K562 (cell line): ENCODE data around the gene GLUL.

Experiments
- CREB1 ChIP-seq, 2 experiments: sonication (generic) in 1 of 2; formaldehyde crosslinking in 1 of 2; IDR thresholded peaks; 2 replicates each; pipeline versions ENCODE4 v1.6.1 to v1.8.0; 2012 to 2022; ENCODE audit warnings: inconsistent platforms in 1 of 2, mild to moderate bottlenecking in 1 of 2, missing genetic modification reagents in 1 of 2, moderate library complexity in 1 of 2
- NFYB ChIP-seq: IDR thresholded peaks from 2 replicates; pipeline ENCODE4 v1.6.1; 2011; ENCODE audit warnings: mild to moderate bottlenecking, moderate library complexity; ENCODE audit not compliant: insufficient read length; ENCODE audit errors: extremely low read depth
- POLR2A ChIP-seq: fragments of 450-650 bp; conservative IDR thresholded peaks from 2 replicates; pipeline ENCODE4 v1.6.1; 2016
- RCOR1 ChIP-seq, 2 experiments: IDR thresholded peaks; 2 replicates each; pipeline ENCODE4 v1.6.1; 2012; ENCODE audit warnings: low read depth in 2 of 2, low read length in 2 of 2, borderline replicate concordance in 1 of 2, improper control_type of control experiment in 1 of 2
- RFX5 ChIP-seq: IDR thresholded peaks from 2 replicates; pipeline ENCODE4 v1.6.1; 2011; ENCODE audit warnings: low read depth, mild to moderate bottlenecking, improper control_type of control experiment, low read length
- SIRT6 ChIP-seq: IDR thresholded peaks from one replicate; pipeline ENCODE4 v1.6.1; 2012; ENCODE audit warnings: low read depth, mild to moderate bottlenecking, control low read depth, inconsistent platforms, low read length, moderate library complexity
- ZBTB8A ChIP-seq: fragments of 450-650 bp; IDR thresholded peaks from 2 replicates; pipeline ENCODE4 v1.6.1; 2018; ENCODE audit warnings: mild to moderate bottlenecking, moderate library complexity; ENCODE audit not compliant: partially characterized antibody
- ZNF586 ChIP-seq: fragments of 450-650 bp; formaldehyde crosslinking; conservative IDR thresholded peaks from 2 replicates; pipeline ENCODE4 v1.4.0; 2020; ENCODE audit warnings: mild to moderate bottlenecking, moderate library complexity
- TF ChIP-seq, protein P1 (sequence below): sonication (generic); formaldehyde crosslinking; IDR thresholded peaks from 2 replicates; pipeline ENCODE4 v1.8.0; 2022; ENCODE audit warnings: missing genetic modification reagents, mild to moderate bottlenecking, borderline replicate concordance
- TF ChIP-seq, protein P2 (sequence below), 2 experiments: fragments of 450-650 bp; formaldehyde crosslinking in 1 of 2; IDR thresholded peaks; 2 replicates each; pipeline versions ENCODE4 v1.4.0 to v1.6.1; 2014 to 2020; ENCODE audit warnings: mild to moderate bottlenecking in 2 of 2, borderline replicate concordance in 1 of 2, low read depth in 1 of 2
- TF ChIP-seq, protein P3 (sequence below): sonication (generic); formaldehyde crosslinking; IDR thresholded peaks from 2 replicates; pipeline ENCODE4 v1.4.0; 2020; ENCODE audit warnings: mild to moderate bottlenecking, missing genetic modification reagents
- TF ChIP-seq, protein P4 (sequence below): fragments of 450-650 bp; IDR thresholded peaks from 2 replicates; pipeline ENCODE4 v1.6.1; 2016; ENCODE audit warnings: borderline replicate concordance
- TF ChIP-seq, protein P5 (sequence below): sonication (generic); formaldehyde crosslinking; IDR thresholded peaks from 2 replicates; pipeline ENCODE4 v1.5.0; 2020; ENCODE audit warnings: missing genetic modification reagents
- TF ChIP-seq, protein P6 (sequence below), 3 experiments: IDR thresholded peaks in 2 of 3; conservative IDR thresholded peaks in 1 of 3; 2 replicates each; pipeline ENCODE4 v1.5.1; 2011 to 2012; ENCODE audit warnings: low read length in 3 of 3, mild to moderate bottlenecking in 3 of 3, control low read depth in 2 of 3, improper control_type of control experiment in 1 of 3, inconsistent platforms in 1 of 3, low read depth in 1 of 3, mixed read lengths in 1 of 3, moderate library complexity in 1 of 3; ENCODE audit not compliant: insufficient read depth in 2 of 3

DNA sequence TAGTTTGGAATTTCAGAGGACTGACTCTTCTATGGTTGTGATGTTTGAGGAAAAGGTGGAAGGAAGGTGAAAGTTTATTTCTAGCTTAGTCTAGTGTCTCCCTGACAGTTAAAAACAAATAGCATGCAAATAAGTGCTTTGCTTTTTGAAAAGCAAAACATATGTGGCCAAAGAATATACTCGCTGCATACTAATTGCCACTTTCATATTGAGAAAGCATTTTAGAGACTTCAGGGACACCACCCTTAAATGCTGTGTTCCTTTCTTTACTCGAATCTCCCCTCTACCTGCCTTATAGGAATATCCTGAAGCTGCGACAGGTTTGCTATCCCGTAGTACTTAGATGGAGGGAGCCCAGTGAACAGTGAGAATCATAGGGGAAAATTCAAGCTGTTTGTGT, 23.2 kb downstream of the GLUL start:
- TF ChIP-seq, protein P1, sequence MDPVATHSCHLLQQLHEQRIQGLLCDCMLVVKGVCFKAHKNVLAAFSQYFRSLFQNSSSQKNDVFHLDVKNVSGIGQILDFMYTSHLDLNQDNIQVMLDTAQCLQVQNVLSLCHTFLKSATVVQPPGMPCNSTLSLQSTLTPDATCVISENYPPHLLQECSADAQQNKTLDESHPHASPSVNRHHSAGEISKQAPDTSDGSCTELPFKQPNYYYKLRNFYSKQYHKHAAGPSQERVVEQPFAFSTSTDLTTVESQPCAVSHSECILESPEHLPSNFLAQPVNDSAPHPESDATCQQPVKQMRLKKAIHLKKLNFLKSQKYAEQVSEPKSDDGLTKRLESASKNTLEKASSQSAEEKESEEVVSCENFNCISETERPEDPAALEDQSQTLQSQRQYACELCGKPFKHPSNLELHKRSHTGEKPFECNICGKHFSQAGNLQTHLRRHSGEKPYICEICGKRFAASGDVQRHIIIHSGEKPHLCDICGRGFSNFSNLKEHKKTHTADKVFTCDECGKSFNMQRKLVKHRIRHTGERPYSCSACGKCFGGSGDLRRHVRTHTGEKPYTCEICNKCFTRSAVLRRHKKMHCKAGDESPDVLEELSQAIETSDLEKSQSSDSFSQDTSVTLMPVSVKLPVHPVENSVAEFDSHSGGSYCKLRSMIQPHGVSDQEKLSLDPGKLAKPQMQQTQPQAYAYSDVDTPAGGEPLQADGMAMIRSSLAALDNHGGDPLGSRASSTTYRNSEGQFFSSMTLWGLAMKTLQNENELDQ: no peak
- TF ChIP-seq, protein P2, sequence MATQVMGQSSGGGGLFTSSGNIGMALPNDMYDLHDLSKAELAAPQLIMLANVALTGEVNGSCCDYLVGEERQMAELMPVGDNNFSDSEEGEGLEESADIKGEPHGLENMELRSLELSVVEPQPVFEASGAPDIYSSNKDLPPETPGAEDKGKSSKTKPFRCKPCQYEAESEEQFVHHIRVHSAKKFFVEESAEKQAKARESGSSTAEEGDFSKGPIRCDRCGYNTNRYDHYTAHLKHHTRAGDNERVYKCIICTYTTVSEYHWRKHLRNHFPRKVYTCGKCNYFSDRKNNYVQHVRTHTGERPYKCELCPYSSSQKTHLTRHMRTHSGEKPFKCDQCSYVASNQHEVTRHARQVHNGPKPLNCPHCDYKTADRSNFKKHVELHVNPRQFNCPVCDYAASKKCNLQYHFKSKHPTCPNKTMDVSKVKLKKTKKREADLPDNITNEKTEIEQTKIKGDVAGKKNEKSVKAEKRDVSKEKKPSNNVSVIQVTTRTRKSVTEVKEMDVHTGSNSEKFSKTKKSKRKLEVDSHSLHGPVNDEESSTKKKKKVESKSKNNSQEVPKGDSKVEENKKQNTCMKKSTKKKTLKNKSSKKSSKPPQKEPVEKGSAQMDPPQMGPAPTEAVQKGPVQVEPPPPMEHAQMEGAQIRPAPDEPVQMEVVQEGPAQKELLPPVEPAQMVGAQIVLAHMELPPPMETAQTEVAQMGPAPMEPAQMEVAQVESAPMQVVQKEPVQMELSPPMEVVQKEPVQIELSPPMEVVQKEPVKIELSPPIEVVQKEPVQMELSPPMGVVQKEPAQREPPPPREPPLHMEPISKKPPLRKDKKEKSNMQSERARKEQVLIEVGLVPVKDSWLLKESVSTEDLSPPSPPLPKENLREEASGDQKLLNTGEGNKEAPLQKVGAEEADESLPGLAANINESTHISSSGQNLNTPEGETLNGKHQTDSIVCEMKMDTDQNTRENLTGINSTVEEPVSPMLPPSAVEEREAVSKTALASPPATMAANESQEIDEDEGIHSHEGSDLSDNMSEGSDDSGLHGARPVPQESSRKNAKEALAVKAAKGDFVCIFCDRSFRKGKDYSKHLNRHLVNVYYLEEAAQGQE (IDR thresholded peaks at IDR 0.05; ENCODE audit: borderline replicate concordance): no peak
- TF ChIP-seq, protein P2 (CRISPR knock-in tag; IDR thresholded peaks at IDR 0.05; ENCODE audit: low read depth): no peak
- TF ChIP-seq ZBTB8A (no peak), NFYB (no peak), CREB1 (IDR thresholded peaks at IDR 0.05) (no peak), CREB1 (CRISPR knock-in tag; IDR thresholded peaks at IDR 0.05) (no peak), ZNF586 (CRISPR knock-in tag) (no peak), SIRT6 (no peak), POLR2A (no peak), RCOR1 (IDR thresholded peaks at IDR 0.05; ENCODE audit: borderline replicate concordance in 1 of 2, low read depth in 2 of 2, low read length in 2 of 2) (no peak), RFX5 (no peak)
- TF ChIP-seq, protein P3, sequence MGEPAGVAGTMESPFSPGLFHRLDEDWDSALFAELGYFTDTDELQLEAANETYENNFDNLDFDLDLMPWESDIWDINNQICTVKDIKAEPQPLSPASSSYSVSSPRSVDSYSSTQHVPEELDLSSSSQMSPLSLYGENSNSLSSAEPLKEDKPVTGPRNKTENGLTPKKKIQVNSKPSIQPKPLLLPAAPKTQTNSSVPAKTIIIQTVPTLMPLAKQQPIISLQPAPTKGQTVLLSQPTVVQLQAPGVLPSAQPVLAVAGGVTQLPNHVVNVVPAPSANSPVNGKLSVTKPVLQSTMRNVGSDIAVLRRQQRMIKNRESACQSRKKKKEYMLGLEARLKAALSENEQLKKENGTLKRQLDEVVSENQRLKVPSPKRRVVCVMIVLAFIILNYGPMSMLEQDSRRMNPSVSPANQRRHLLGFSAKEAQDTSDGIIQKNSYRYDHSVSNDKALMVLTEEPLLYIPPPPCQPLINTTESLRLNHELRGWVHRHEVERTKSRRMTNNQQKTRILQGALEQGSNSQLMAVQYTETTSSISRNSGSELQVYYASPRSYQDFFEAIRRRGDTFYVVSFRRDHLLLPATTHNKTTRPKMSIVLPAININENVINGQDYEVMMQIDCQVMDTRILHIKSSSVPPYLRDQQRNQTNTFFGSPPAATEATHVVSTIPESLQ (CRISPR knock-in tag): no peak
- TF ChIP-seq, protein P4, sequence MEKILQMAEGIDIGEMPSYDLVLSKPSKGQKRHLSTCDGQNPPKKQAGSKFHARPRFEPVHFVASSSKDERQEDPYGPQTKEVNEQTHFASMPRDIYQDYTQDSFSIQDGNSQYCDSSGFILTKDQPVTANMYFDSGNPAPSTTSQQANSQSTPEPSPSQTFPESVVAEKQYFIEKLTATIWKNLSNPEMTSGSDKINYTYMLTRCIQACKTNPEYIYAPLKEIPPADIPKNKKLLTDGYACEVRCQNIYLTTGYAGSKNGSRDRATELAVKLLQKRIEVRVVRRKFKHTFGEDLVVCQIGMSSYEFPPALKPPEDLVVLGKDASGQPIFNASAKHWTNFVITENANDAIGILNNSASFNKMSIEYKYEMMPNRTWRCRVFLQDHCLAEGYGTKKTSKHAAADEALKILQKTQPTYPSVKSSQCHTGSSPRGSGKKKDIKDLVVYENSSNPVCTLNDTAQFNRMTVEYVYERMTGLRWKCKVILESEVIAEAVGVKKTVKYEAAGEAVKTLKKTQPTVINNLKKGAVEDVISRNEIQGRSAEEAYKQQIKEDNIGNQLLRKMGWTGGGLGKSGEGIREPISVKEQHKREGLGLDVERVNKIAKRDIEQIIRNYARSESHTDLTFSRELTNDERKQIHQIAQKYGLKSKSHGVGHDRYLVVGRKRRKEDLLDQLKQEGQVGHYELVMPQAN: no peak
- TF ChIP-seq, protein P5, sequence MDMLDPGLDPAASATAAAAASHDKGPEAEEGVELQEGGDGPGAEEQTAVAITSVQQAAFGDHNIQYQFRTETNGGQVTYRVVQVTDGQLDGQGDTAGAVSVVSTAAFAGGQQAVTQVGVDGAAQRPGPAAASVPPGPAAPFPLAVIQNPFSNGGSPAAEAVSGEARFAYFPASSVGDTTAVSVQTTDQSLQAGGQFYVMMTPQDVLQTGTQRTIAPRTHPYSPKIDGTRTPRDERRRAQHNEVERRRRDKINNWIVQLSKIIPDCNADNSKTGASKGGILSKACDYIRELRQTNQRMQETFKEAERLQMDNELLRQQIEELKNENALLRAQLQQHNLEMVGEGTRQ: no peak
- TF ChIP-seq, protein P6, sequence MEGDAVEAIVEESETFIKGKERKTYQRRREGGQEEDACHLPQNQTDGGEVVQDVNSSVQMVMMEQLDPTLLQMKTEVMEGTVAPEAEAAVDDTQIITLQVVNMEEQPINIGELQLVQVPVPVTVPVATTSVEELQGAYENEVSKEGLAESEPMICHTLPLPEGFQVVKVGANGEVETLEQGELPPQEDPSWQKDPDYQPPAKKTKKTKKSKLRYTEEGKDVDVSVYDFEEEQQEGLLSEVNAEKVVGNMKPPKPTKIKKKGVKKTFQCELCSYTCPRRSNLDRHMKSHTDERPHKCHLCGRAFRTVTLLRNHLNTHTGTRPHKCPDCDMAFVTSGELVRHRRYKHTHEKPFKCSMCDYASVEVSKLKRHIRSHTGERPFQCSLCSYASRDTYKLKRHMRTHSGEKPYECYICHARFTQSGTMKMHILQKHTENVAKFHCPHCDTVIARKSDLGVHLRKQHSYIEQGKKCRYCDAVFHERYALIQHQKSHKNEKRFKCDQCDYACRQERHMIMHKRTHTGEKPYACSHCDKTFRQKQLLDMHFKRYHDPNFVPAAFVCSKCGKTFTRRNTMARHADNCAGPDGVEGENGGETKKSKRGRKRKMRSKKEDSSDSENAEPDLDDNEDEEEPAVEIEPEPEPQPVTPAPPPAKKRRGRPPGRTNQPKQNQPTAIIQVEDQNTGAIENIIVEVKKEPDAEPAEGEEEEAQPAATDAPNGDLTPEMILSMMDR (IDR thresholded peaks at IDR 0.05 in 2 of 3, conservative IDR thresholded peaks at IDR 0.05 in 1 of 3; ENCODE audit: insufficient read depth in 2 of 3, low read depth in 1 of 3, low read length in 3 of 3): no peak
